MCF 10A (cell line): ENCODE data around the gene UBLCP1. TPM values are rescaled to one million over a fixed set of nuclear protein-coding genes. Genes with fewer than 3 reads are reported as not detected.
"Not testable (repeated sequence)": the region's sequence is repeated elsewhere in the genome, so short reads cannot be mapped to it uniquely, and the experiment has no call there.

ENCODE experiments used
- BruUV-seq: library from RNA; stranded (reverse); fragments of 400-500 nt; replicated peaks from 2 replicates; lab custom pipeline; 2021; lab: Mats Ljungman, UMichigan
- CTCF ChIA-PET: fragments of 300-600 bp; sonication (Branson Sonifier 250); formaldehyde crosslinking; extraction: SDS; loops from one replicate; lab custom pipeline; 2021; ENCODE audit warnings: antibody characterized with exemption, inconsistent platforms; lab: Yijun Ruan, JAX
- POLR2A ChIA-PET: fragments of 300-600, 350-650 bp; sonication (Branson Sonifier 250); formaldehyde crosslinking; extraction: SDS; loops from one replicate; lab custom pipeline; 2020; ENCODE audit warnings: antibody characterized with exemption, inconsistent platforms; lab: Yijun Ruan, JAX
- DNase-seq: peaks from one replicate; pipeline ENCODE4 v3.0.0-alpha.2; 2018; ENCODE audit not compliant: unreplicated experiment
- H3K27ac Mint-ChIP-seq: one replicate; pipeline ENCODE4 v1.8.0; 2022; ENCODE audit warnings: mild to moderate bottlenecking, low read depth, mixed read lengths; ENCODE audit not compliant: unreplicated experiment
- H3K27me3 Mint-ChIP-seq: one replicate; pipeline ENCODE4 v1.8.0; 2022; ENCODE audit warnings: mixed read lengths; ENCODE audit not compliant: insufficient read depth, unreplicated experiment
- H3K36me3 Mint-ChIP-seq: one replicate; pipeline ENCODE4 v1.8.0; 2022; ENCODE audit warnings: mild to moderate bottlenecking, moderate library complexity, mixed read lengths; ENCODE audit not compliant: insufficient read depth, unreplicated experiment
- H3K4me1 Mint-ChIP-seq: one replicate; pipeline ENCODE4 v1.8.0; 2022; ENCODE audit warnings: mixed read lengths; ENCODE audit not compliant: insufficient read depth, unreplicated experiment
- H3K4me3 Mint-ChIP-seq: one replicate; pipeline ENCODE4 v1.8.0; 2022; ENCODE audit warnings: mild to moderate bottlenecking, moderate library complexity, mixed read lengths; ENCODE audit not compliant: unreplicated experiment
- H3K9me3 Mint-ChIP-seq: one replicate; pipeline ENCODE4 v1.8.0; 2022; ENCODE audit warnings: mixed read lengths; ENCODE audit not compliant: unreplicated experiment
- intact Hi-C: fragments of 100-400 bp; cut with micrococcal nuclease; formaldehyde crosslinking; loops from 2 replicates; pipeline ENCODE4 v1.14.1; 2022
- total RNA-seq: library from RNA; stranded (reverse); gene quantifications from 2 replicates; pipeline ENCODE4 v1.2.3, GENCODE V29; 2022
- TF ChIP-seq, protein P1 (sequence below): fragments of 200-600 bp; IDR thresholded peaks from one replicate; pipeline ENCODE4 v1.8.0; 2022; ENCODE audit warnings: antibody characterized with exemption, mild to moderate bottlenecking; ENCODE audit not compliant: unreplicated experiment

Gene UBLCP1
- total RNA-seq, 1 experiment from 2014 or later: 74.4 TPM

DNA sequence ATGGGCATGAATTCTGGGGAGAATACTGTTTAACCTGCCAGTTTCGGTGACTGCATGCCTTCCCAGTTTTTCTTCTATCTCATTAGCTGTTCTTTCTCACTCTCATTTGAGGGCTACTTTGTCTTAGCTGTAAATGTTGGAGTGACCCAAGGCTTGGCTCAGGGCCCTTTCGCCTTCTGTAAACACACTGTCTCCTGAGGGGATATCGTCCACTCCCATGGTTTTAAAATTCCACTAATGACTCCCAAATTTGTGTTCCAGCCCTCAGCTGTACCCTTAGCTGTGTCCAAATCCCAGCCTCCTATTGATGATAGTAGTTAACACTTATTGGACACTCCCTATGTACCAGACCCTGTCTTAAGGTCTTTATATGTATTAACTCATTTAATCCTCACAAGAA lies 39.6 kb upstream of the UBLCP1 start:
- Mint-ChIP-seq H3K4me1 (peaks cover 50% of the 10 kb centered on the region), H3K4me3 (no peak overlapping the region), H3K27ac (peak overlapping the region; percentile 66), H3K27me3 (no peaks in the 10 kb centered on the region), H3K36me3 (peaks cover 7% of the 10 kb centered on the region), H3K9me3 (no peaks in the 10 kb centered on the region)
- TF ChIP-seq, protein P1, sequence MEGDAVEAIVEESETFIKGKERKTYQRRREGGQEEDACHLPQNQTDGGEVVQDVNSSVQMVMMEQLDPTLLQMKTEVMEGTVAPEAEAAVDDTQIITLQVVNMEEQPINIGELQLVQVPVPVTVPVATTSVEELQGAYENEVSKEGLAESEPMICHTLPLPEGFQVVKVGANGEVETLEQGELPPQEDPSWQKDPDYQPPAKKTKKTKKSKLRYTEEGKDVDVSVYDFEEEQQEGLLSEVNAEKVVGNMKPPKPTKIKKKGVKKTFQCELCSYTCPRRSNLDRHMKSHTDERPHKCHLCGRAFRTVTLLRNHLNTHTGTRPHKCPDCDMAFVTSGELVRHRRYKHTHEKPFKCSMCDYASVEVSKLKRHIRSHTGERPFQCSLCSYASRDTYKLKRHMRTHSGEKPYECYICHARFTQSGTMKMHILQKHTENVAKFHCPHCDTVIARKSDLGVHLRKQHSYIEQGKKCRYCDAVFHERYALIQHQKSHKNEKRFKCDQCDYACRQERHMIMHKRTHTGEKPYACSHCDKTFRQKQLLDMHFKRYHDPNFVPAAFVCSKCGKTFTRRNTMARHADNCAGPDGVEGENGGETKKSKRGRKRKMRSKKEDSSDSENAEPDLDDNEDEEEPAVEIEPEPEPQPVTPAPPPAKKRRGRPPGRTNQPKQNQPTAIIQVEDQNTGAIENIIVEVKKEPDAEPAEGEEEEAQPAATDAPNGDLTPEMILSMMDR: no peak
- intact Hi-C loops: no loop called here
- no peak for DNase-seq
- ChIA-PET POLR2A (interaction anchor here (1.0 to 13.8 kb wide), 5 partner anchors 10 to 67 kb away, joined by 3 to 354 read pairs (median 15); partner anchors contain the start of genes RNF145 and UBLCP1), CTCF (interaction anchor here (0.6 to 2.1 kb wide), 3 partner anchors 9 to 33 kb away, joined by 4 to 8 read pairs (median 4); no protein-coding TSS in a partner anchor)
- no TSS peak for BruUV-seq

DNA sequence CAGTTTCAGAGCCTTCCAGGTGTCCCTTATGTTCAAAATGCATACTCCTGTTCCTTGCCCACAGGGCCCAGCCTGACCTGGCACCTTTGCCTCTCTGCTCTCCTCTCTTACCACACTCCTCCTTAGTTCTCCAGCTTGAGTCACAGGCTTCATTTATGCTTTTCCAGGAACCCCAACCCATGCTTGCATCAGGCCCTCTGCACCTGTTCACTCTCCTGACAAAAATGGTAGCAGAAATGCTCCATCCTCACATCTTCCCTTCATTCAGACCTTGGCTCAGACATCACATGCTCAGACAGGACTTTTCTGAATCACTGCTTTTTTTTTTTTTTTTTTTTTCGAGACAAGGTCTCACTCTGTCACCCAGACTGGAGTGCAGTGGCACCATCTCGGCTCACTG lies 38.6 kb upstream of the UBLCP1 start:
- intact Hi-C loops: no loop called here
- H3K4me3 Mint-ChIP-seq: no peak overlapping the region
- no TSS peak for BruUV-seq
- peak; percentile 64 for DNase-seq
- peaks cover 51% of the 10 kb centered on the region for H3K4me1 Mint-ChIP-seq
- POLR2A ChIA-PET: interaction anchor here (0.7 to 13.8 kb wide), 5 partner anchors 11 to 68 kb away, joined by 3 to 354 read pairs (median 15); partner anchors contain the start of genes RNF145 and UBLCP1
- no peaks in the 10 kb centered on the region for H3K27me3 Mint-ChIP-seq
- peaks cover 7% of the 10 kb centered on the region for H3K36me3 Mint-ChIP-seq
- CTCF ChIA-PET: interaction anchor here (0.6 to 2.1 kb wide), 5 partner anchors 10 to 825 kb away, joined by 3 to 8 read pairs (median 4); no protein-coding TSS in a partner anchor
- peak overlapping the region; percentile 66 for H3K27ac Mint-ChIP-seq
- TF ChIP-seq, protein P1: no peak
- H3K9me3 Mint-ChIP-seq: no peaks in the 10 kb centered on the region

DNA sequence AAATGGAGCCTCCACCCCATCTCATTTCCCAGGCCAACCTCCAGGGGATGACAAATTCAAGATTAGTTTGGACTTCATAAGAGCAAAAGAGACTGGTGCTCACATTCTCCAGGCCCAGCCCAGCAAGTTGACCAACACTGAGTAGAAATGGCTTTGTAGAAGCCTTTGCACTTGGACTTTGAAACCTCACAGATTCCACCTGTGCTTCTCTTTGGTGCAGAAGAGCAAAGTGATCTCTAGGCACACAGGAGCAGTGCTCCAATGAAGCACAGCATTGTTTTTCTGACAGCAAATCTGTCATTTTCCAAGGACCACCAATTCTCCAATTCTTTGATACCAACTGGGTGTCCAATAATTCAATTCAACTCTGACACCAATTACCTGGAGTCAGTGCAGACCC lies 36.6 kb upstream of the UBLCP1 start:
- ChIA-PET CTCF (interaction anchor here (0.6 to 1.7 kb wide), 3 partner anchors 11 to 965 kb away, joined by 3 to 18 read pairs (median 3); no protein-coding TSS in a partner anchor), POLR2A (interaction anchor here (1.6 to 13.8 kb wide), 7 partner anchors 10 to 41 kb away, joined by 7 to 354 read pairs (median 50); partner anchors contain the start of gene RNF145)
- no peaks in the 10 kb centered on the region for H3K27me3 Mint-ChIP-seq
- intact Hi-C loops: loop anchor here (5.0 kb wide), 1 partner anchor 36 kb away; the partner anchor contains the start of gene UBLCP1
- no peak for DNase-seq
- no peaks in the 10 kb centered on the region for H3K9me3 Mint-ChIP-seq
- peak overlapping the region; percentile 67 for H3K4me3 Mint-ChIP-seq
- TF ChIP-seq, protein P1: no peak
- H3K36me3 Mint-ChIP-seq: peaks cover 17% of the 10 kb centered on the region
- BruUV-seq: no TSS peak
- H3K27ac Mint-ChIP-seq: peak overlapping the region; percentile 99
- peaks cover 54% of the 10 kb centered on the region for H3K4me1 Mint-ChIP-seq

DNA sequence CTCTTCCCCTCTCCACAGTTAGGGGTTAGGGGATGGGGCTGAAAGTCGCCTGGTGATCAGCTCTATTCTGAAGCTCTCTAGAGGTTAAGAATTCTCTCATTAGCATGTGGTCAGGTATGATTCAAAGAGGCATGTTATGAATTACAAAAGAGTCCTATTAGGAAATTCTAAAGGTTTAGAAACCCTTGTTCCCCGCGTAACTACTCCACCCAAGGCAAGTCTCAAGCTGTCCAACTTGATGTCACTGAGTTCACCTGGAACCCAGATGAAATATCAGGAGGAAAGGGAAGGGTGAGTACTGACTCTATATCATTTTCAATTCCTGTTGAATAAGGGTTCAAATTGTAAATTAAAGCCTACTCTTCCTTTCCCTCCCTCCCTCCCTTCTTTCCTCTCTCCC lies 35.6 kb upstream of the UBLCP1 start:
- Mint-ChIP-seq H3K27me3 (no peaks in the 10 kb centered on the region), H3K4me1 (peaks cover 59% of the 10 kb centered on the region), H3K27ac (peak overlapping the region; percentile 99), H3K36me3 (peaks cover 23% of the 10 kb centered on the region), H3K9me3 (no peaks in the 10 kb centered on the region), H3K4me3 (peak overlapping the region; percentile 67)
- intact Hi-C loops: loop anchor here (1.0 to 5.0 kb wide), 2 partner anchors 17 to 35 kb away; partner anchors contain the start of gene UBLCP1
- peak; percentile 96 for DNase-seq
- ChIA-PET POLR2A (interaction anchor here (0.7 to 13.8 kb wide), 25 partner anchors 10 to 89 kb away, joined by 3 to 354 read pairs (median 5); partner anchors contain the start of genes RNF145 and UBLCP1), CTCF (interaction anchor here (1.2 to 2.1 kb wide), 3 partner anchors 11 to 1373 kb away, joined by 5 to 8 read pairs (median 7); no protein-coding TSS in a partner anchor)
- BruUV-seq: no TSS peak
- TF ChIP-seq, protein P1: no peak

DNA sequence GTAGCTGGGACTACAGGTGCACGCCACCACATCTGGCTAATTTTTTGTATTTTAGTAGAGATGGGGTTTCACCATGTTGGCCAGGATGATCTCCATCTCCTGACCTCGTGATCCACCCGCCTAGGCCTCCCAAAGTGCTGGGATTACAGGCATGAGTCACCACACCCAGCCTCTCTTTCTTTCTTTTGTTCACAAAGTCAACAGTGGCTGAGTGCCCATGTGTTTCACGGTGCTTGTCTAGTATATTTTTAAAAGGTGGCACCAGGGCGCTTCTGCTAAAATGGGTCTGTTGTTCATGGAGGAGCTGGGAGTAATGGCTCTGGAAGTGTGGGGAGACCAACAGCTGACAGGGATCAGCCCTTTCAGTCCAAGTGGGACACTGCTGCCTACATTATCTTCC lies 35.0 kb upstream of the UBLCP1 start:
- peak overlapping the region; percentile 67 for H3K4me3 Mint-ChIP-seq
- peak; percentile 93 for DNase-seq
- CTCF ChIA-PET: interaction anchor here (0.6 to 2.1 kb wide), 6 partner anchors 12 to 1373 kb away, joined by 3 to 8 read pairs (median 4); no protein-coding TSS in a partner anchor
- peaks cover 60% of the 10 kb centered on the region for H3K4me1 Mint-ChIP-seq
- peak overlapping the region; percentile 99 for H3K27ac Mint-ChIP-seq
- POLR2A ChIA-PET: interaction anchor here (0.6 to 13.8 kb wide), 27 partner anchors 9 to 1106 kb away, joined by 3 to 354 read pairs (median 5); partner anchors contain the start of genes RNF145, TTC1 and UBLCP1
- peaks cover 20% of the 10 kb centered on the region for H3K36me3 Mint-ChIP-seq
- H3K27me3 Mint-ChIP-seq, H3K9me3 Mint-ChIP-seq, BruUV-seq: not testable (repeated sequence)
- intact Hi-C loops: loop anchor here (5.0 kb wide), 1 partner anchor 34 kb away; the partner anchor contains the start of gene UBLCP1
